GM13977 (cell line): ENCODE measurements around the gene PDPK1.

Experiments used
- DNase-seq: peaks from one replicate; pipeline ENCODE4 v3.0.0; 2012; ENCODE audit warnings: low spot score
- CTCF ChIP-seq: IDR thresholded peaks from 2 replicates; pipeline ENCODE4 v1.5.1; 2012; ENCODE audit warnings: mild to moderate bottlenecking, control low read depth; ENCODE audit not compliant: insufficient read depth; ENCODE audit errors: extremely low read depth, missing control alignments
- in situ Hi-C: fragments of 300-500 bp; cut with MboI; formaldehyde crosslinking; loops from one replicate; pipeline ENCODE4 v1.12.0; 2022; ENCODE audit warnings: low sequenced_read_pairs, low pct_unique_long_range_greater_than_20kb, mixed read lengths, inconsistent platforms; ENCODE audit not compliant: unreplicated experiment

PDPK1 gene

GRCh38 chr16:2518823-2519710 lies 18.8 kb upstream of the PDPK1 start:
- TF ChIP-seq CTCF, result no peak
- no peak for DNase-seq
- in situ Hi-C loops, result no loop called here

GRCh38 chr16:2519711-2520080 lies 18.1 kb upstream of the PDPK1 start:
- DNase-seq, result no peak
- no peak for TF ChIP-seq CTCF
- in situ Hi-C loops, result no loop called here

GRCh38 chr16:2520097-2520783 lies 17.6 kb upstream of the PDPK1 start, which contains the start of gene AMDHD2:
AMDHD2 (plus strand) TSS chr16:2520371; CDS start chr16:2520459, 88 bp downstream.
- TF ChIP-seq CTCF, result no peak
- DNase-seq, result peak; percentile 99
- in situ Hi-C loops, result no loop called here

GRCh38 chr16:2520784-2521531 lies 16.9 kb upstream of the PDPK1 start:
- peak; percentile 75 for DNase-seq
- TF ChIP-seq CTCF, result no peak
- in situ Hi-C loops, result no loop called here

- DNase-seq, result no peak
- in situ Hi-C loops, result no loop called here
- TF ChIP-seq CTCF, result no peak
Measured at GRCh38 chr16:2523801-2524231, 14.0 kb upstream of the PDPK1 start.

GRCh38 chr16:2524339-2524938 lies 13.4 kb upstream of the PDPK1 start:
- no peak for TF ChIP-seq CTCF
- DNase-seq, result no peak
- in situ Hi-C loops, result no loop called here
